NT2/D1 (cell line): ENCODE data around the gene QSOX2.

Experiments
- DNase-seq: peaks from one replicate; pipeline ENCODE4 v3.0.0-alpha.2; 2011; ENCODE audit warnings: low read depth, low spot score
- H3K27me3 ChIP-seq: 2 replicates; pipeline ENCODE4 v1.6.0; 2011; ENCODE audit warnings: mild to moderate bottlenecking; ENCODE audit not compliant: insufficient read length, insufficient read depth
- H3K36me3 ChIP-seq: 2 replicates; pipeline ENCODE4 v1.6.1; 2011; ENCODE audit warnings: mild to moderate bottlenecking, low read length, mixed read lengths; ENCODE audit not compliant: insufficient read depth, insufficient read length
- H3K4me1 ChIP-seq: 2 replicates; pipeline ENCODE4 v1.5.1; 2011; ENCODE audit not compliant: insufficient read depth, insufficient read length
- H3K4me3 ChIP-seq: 2 replicates; pipeline ENCODE4 v1.5.1; 2011; ENCODE audit warnings: low read depth; ENCODE audit not compliant: insufficient read length
- H3K9ac ChIP-seq: 2 replicates; pipeline ENCODE4 v1.6.0; 2011; ENCODE audit warnings: low read depth; ENCODE audit not compliant: insufficient read length
- H3K9me3 ChIP-seq: 2 replicates; pipeline ENCODE4 v1.5.1; 2011; ENCODE audit warnings: mild to moderate bottlenecking, low read length; ENCODE audit not compliant: insufficient read depth
- SUZ12 ChIP-seq: IDR thresholded peaks from 2 replicates; pipeline ENCODE4 v1.6.1; 2011; ENCODE audit not compliant: insufficient read length, insufficient read depth; ENCODE audit errors: extremely low read depth
- YY1 ChIP-seq: IDR thresholded peaks from 2 replicates; pipeline ENCODE4 v1.6.1; 2011; ENCODE audit not compliant: insufficient read length, insufficient read depth
- ZNF274 ChIP-seq: IDR thresholded peaks from 2 replicates; pipeline ENCODE4 v1.6.1; 2011; ENCODE audit warnings: mild to moderate bottlenecking, low read depth, low read length

Gene QSOX2

DNA sequence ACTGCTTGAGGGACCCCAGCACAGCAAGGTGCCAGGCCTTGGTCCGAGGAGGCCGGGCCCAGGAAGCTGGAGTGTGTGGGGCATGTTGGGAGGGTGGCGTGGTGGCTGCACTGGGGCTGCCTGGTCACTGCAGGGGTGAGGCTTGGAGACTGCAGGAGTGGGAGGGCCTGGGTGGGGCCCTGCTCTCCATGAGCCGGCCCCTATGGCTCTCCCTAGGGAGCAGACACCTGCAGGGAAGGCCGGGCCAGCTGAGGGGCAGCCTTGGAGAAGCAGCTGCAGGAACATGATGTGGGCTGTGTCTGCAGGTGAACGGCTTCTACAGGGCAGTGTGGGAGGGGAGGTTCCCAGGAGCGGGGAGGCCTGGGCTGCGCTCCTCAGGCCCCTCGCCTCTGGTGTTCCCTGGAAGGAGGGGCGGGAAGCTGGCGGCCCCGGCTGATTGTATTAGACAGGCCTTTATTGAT, 85.2 kb downstream of the QSOX2 start:
- Histone ChIP-seq H3K4me3 (no peak overlapping the region), H3K4me1 (peaks cover 12% of the 10 kb centered on the region), H3K27me3 (peaks cover 4% of the 10 kb centered on the region), H3K9me3 (peaks cover 6% of the 10 kb centered on the region; the same call in 1 of the 2 replicates), H3K36me3 (no peaks in the 10 kb centered on the region), H3K9ac (no peak overlapping the region)
- TF ChIP-seq SUZ12 (no peak), ZNF274 (no peak), YY1 (no peak)
- no peak for DNase-seq

DNA sequence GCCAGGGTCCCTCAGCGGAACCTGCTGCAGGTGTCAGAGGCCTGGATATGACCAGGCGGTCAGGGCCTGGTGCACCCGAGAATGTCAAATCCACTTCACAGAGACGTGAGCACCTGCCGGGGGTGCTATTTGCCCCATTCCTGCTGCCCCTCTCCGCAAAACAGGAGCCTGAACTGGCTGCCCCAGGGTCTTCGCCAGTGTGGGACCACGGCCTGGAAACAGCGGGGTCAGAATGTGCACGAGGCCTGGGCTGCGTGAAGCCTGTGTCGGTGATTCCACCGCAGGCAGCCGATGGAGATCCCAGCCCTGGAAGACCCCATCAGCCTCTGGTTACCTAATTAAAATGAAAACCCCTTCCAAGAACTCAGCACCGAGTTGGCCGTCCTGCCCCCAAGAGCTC, 85.8 kb downstream of the QSOX2 start:
- no peak overlapping the region for H3K9ac ChIP-seq
- TF ChIP-seq YY1 = no peak
- no peak for TF ChIP-seq SUZ12
- TF ChIP-seq ZNF274 = no peak
- peaks cover 4% of the 10 kb centered on the region for H3K27me3 ChIP-seq
- H3K4me1 ChIP-seq = peaks cover 12% of the 10 kb centered on the region
- no peak overlapping the region for H3K4me3 ChIP-seq
- peaks cover 6% of the 10 kb centered on the region; the same call in 1 of the 2 replicates for H3K9me3 ChIP-seq
- H3K36me3 ChIP-seq = no peaks in the 10 kb centered on the region
- no peak for DNase-seq

DNA sequence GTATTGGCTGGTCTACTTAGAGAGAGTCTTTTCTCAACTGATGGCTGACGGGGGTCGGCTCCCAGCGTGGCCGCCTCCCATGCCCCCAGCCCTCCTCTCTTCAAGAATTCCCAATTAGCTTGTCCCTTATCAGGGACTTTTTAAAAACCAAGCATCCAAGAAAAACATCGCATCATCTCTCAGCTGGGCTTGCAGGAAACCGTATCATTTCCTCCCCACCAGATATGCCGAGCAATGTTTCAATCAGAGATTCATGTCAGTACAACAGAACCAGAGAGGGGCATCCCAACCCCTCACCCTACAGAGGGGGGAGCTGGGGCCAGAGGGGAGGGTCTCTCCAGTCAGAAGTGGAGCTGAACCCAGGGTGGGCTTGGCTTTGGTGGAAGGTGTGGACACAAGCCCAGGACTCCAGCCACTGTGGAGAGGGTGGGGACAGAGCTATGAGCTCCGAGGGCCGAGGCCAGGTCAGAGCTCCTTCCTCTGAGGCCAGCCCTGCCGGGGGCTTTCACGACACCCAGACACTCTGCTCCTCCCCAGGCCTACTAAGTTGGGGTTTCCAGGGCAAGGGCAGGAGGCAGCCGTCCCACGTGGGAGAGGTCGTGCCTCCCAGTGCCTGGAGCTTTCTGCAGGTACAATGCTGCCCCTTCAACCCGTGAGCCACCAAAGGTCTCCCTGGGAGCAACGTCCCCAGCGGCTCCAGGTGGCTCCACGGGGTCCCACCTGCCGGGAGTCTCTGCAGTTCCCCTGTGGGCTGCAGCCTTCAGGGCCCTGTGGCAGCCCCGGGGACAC, 87.9 kb downstream of the QSOX2 start:
- no peak for DNase-seq
- Histone ChIP-seq H3K36me3 (no peaks in the 10 kb centered on the region), H3K27me3 (peaks cover 4% of the 10 kb centered on the region), H3K9ac (no peak overlapping the region), H3K4me3 (no peak overlapping the region), H3K9me3 (no peaks in the 10 kb centered on the region), H3K4me1 (peaks cover 25% of the 10 kb centered on the region)
- TF ChIP-seq ZNF274 (no peak), YY1 (no peak), SUZ12 (no peak)
